ENCODE results near the gene CRYBB1. TPM values are rescaled to one million over a fixed set of nuclear protein-coding genes. Genes with fewer than 3 reads are reported as not detected.
A peak's percentile ranks its signal among the peaks of the same experiment; 100 is the strongest.

CRYBB1 gene
- total and polyA plus RNA-seq, 4 donors = 0.17 to 2.3 (median 0.32) TPM; not detected in 1

- H3K9ac ChIP-seq (ENCODE audit: low read depth in 1 of 2, low read length in 2 of 2) = peak overlapping the region in 1 of 2 donors; percentile 29
- peaks cover 15 to 86% (median 70%) of the 10 kb centered on the region in 4 donors for H3K4me1 ChIP-seq (ENCODE audit: control insufficient read depth in 4 of 4, insufficient read depth in 4 of 4, low read length in 3 of 4)
- H3K27me3 ChIP-seq (ENCODE audit: control insufficient read depth in 4 of 4, insufficient read depth in 4 of 4, low read length in 3 of 4) = no peaks in the 10 kb centered on the region
- DNase-seq (ENCODE audit: low spot score) = no peak
- WGBS = 77% methylated on average over 13 of the region's 13 CpGs
- no peak overlapping the region for H3K4me3 ChIP-seq (ENCODE audit: low read depth in 1 of 3, low read length in 3 of 3)
- H3K36me3 ChIP-seq (ENCODE audit: control insufficient read depth in 4 of 4, insufficient read depth in 3 of 4, low read depth in 1 of 4, low read length in 3 of 4) = peaks cover 1 to 4% (median 3%) of the 10 kb centered on the region in 4 donors
- TF ChIP-seq, protein P1, sequence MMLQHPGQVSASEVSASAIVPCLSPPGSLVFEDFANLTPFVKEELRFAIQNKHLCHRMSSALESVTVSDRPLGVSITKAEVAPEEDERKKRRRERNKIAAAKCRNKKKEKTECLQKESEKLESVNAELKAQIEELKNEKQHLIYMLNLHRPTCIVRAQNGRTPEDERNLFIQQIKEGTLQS (IDR thresholded peaks at IDR 0.05) = no peak
- no peak for TF ChIP-seq RXRA (IDR thresholded peaks at IDR 0.05)
- no peaks in the 10 kb centered on the region for H3K9me3 ChIP-seq (ENCODE audit: control insufficient read depth in 4 of 4, low read length in 3 of 4)
- H3K27ac ChIP-seq (ENCODE audit: low read depth in 1 of 2, low read length in 2 of 2) = peak overlapping the region; percentile 84 to 92
Measured at GRCh38 chr22:26559961-26560575, 57.8 kb downstream of the CRYBB1 start.

DNA sequence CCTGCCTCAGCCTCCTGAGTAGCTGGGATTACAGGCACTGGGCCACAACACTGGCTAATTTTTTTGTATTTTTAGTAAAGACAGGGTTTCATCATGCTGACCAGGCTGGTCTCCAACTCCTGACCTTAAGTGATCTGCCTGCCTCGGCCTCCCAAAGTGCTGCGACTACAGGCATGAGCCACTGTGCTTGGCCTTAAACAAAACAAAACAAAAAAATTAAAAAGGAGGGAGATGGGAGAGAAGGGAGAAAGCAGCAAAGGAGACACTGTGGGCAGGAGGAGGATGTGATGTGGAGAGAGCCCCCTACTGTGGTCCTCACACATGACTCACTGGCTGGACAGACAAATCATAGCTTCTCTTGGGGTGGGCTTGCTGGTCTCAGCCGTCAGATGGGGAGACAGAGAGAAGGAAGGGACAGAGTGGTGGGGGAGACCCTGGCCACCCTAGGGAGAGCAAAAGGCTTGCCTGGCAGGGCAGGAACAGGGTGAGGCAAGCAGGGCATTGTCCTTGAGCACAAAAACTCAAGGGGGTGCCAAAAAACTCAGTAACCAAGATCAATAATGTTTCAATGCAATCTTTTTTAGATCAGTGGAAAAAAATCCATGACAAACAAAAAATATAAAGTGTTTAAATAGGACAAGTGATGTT lies 59.5 kb downstream of the CRYBB1 start:
- H3K9ac ChIP-seq (ENCODE audit: low read depth in 1 of 2, low read length in 2 of 2) = peak overlapping the region; percentile 5 to 21
- no peaks in the 10 kb centered on the region for H3K27me3 ChIP-seq (ENCODE audit: control insufficient read depth in 4 of 4, insufficient read depth in 4 of 4, low read length in 3 of 4)
- 25% methylated on average over 3 of the region's 3 CpGs for WGBS
- H3K9me3 ChIP-seq (ENCODE audit: control insufficient read depth in 4 of 4, low read length in 3 of 4) = no peaks in the 10 kb centered on the region
- DNase-seq (ENCODE audit: low spot score) = no peak
- peaks cover 21 to 87% (median 77%) of the 10 kb centered on the region in 4 donors for H3K4me1 ChIP-seq (ENCODE audit: control insufficient read depth in 4 of 4, insufficient read depth in 4 of 4, low read length in 3 of 4)
- H3K27ac ChIP-seq (ENCODE audit: low read depth in 1 of 2, low read length in 2 of 2) = peak overlapping the region; percentile 84 to 92
- no peak overlapping the region for H3K4me3 ChIP-seq (ENCODE audit: low read depth in 1 of 3, low read length in 3 of 3)
- H3K36me3 ChIP-seq (ENCODE audit: control insufficient read depth in 4 of 4, insufficient read depth in 3 of 4, low read depth in 1 of 4, low read length in 3 of 4) = no peaks in the 10 kb centered on the region
- TF ChIP-seq RXRA (IDR thresholded peaks at IDR 0.05) = peak; percentile 38 to 68
- TF ChIP-seq, protein P1 (IDR thresholded peaks at IDR 0.05) = no peak
- peak; percentile 58 for TF ChIP-seq SP1 (IDR thresholded peaks at IDR 0.05)
- peak in 1 of 2 donors; percentile 22 for TF ChIP-seq EGR1 (IDR thresholded peaks at IDR 0.05; ENCODE audit: low read depth in 2 of 2)
- TF ChIP-seq NR2F2 (IDR thresholded peaks at IDR 0.05) = no peak
- TF ChIP-seq JUND (IDR thresholded peaks at IDR 0.05) = peak in 1 of 2 donors; percentile 29
- TF ChIP-seq HNF4A (conservative IDR thresholded peaks at IDR 0.05) = peak; percentile 11 to 33

- WGBS = 47% methylated on average over 5 of the region's 5 CpGs
- Histone ChIP-seq H3K4me1 (ENCODE audit: control insufficient read depth in 4 of 4, insufficient read depth in 4 of 4, low read length in 3 of 4) (peaks cover 21 to 88% (median 76%) of the 10 kb centered on the region in 4 donors), H3K9me3 (ENCODE audit: control insufficient read depth in 4 of 4, low read length in 3 of 4) (no peaks in the 10 kb centered on the region), H3K27me3 (ENCODE audit: control insufficient read depth in 4 of 4, insufficient read depth in 4 of 4, low read length in 3 of 4) (no peaks in the 10 kb centered on the region), H3K4me3 (ENCODE audit: low read depth in 1 of 3, low read length in 3 of 3) (no peak overlapping the region), H3K36me3 (ENCODE audit: control insufficient read depth in 4 of 4, insufficient read depth in 3 of 4, low read depth in 1 of 4, low read length in 3 of 4) (no peaks in the 10 kb centered on the region), H3K9ac (ENCODE audit: low read depth in 1 of 2, low read length in 2 of 2) (no peak overlapping the region), H3K27ac (ENCODE audit: low read depth in 1 of 2, low read length in 2 of 2) (peak overlapping the region; percentile 71 to 76)
- no peak for DNase-seq (ENCODE audit: low spot score)
- peak; percentile 89 to 98 for TF ChIP-seq RXRA (IDR thresholded peaks at IDR 0.05)
- peak; percentile 86 for TF ChIP-seq SP1 (IDR thresholded peaks at IDR 0.05)
- peak; percentile 86 for TF ChIP-seq FOXA1 (IDR thresholded peaks at IDR 0.05)
- peak; percentile 74 for TF ChIP-seq REST (IDR thresholded peaks at IDR 0.05)
- TF ChIP-seq EGR1 (IDR thresholded peaks at IDR 0.05; ENCODE audit: low read depth in 2 of 2) = peak in 1 of 2 donors; percentile 67
- peak; percentile 80 for TF ChIP-seq ZBTB33 (IDR thresholded peaks at IDR 0.05)
- TF ChIP-seq, protein P1 (IDR thresholded peaks at IDR 0.05) = no peak
- peak; percentile 32 for TF ChIP-seq HNF4G (IDR thresholded peaks at IDR 0.05)
- peak; percentile 95 for TF ChIP-seq FOXA2 (IDR thresholded peaks at IDR 0.05)
- TF ChIP-seq, protein P2, sequence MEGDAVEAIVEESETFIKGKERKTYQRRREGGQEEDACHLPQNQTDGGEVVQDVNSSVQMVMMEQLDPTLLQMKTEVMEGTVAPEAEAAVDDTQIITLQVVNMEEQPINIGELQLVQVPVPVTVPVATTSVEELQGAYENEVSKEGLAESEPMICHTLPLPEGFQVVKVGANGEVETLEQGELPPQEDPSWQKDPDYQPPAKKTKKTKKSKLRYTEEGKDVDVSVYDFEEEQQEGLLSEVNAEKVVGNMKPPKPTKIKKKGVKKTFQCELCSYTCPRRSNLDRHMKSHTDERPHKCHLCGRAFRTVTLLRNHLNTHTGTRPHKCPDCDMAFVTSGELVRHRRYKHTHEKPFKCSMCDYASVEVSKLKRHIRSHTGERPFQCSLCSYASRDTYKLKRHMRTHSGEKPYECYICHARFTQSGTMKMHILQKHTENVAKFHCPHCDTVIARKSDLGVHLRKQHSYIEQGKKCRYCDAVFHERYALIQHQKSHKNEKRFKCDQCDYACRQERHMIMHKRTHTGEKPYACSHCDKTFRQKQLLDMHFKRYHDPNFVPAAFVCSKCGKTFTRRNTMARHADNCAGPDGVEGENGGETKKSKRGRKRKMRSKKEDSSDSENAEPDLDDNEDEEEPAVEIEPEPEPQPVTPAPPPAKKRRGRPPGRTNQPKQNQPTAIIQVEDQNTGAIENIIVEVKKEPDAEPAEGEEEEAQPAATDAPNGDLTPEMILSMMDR (IDR thresholded peaks at IDR 0.05; ENCODE audit: low read depth, low read length, missing input control) = no peak
- peak; percentile 88 for TF ChIP-seq YY1 (IDR thresholded peaks at IDR 0.05)
- TF ChIP-seq MAX (IDR thresholded peaks at IDR 0.05) = peak; percentile 98
- no peak for TF ChIP-seq TAF1 (conservative IDR thresholded peaks at IDR 0.05)
- peak in 1 of 2 donors; percentile 72 for TF ChIP-seq JUND (IDR thresholded peaks at IDR 0.05)
- TF ChIP-seq NR2F2 (IDR thresholded peaks at IDR 0.05) = peak; percentile 42
- peak in 1 of 2 donors; percentile 35 for TF ChIP-seq GABPA (IDR thresholded peaks at IDR 0.05 in 1 of 2, conservative IDR thresholded peaks at IDR 0.05 in 1 of 2)
Measured at GRCh38 chr22:26556904-26557303, 60.9 kb downstream of the CRYBB1 start.

Data from liver (tissue), 9 donors.